GM19351 (cell line): Measurements from ENCODE around the gene NME2.

Experiments
- ATAC-seq: cut with Tn5 transposase; IDR thresholded peaks from one replicate; pipeline ENCODE4 v1.9.1; 2021; ENCODE audit warnings: mild to moderate bottlenecking, moderate library complexity; ENCODE audit not compliant: unreplicated experiment

Gene NME2

DNA sequence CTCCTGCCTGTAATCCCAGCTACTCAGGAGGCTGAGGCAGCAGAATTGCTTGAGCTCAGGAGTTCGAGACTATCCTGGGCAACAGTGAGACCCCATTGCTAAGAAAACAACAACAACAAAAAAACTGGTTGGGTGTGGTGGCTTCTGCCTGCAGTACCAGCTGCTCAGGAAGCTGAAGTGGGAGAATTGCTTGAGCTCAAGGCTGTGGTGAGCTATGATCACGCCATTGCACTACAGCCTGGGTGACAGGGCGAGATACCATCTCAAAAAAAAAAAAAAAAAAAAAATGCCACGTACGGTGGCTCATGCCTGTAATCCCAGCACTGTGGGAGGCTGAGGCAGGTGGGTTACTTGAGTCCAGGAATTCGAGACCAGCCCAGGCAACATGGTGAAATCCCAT lies 34.1 kb downstream of the NME2 start:
- no peak for ATAC-seq

DNA sequence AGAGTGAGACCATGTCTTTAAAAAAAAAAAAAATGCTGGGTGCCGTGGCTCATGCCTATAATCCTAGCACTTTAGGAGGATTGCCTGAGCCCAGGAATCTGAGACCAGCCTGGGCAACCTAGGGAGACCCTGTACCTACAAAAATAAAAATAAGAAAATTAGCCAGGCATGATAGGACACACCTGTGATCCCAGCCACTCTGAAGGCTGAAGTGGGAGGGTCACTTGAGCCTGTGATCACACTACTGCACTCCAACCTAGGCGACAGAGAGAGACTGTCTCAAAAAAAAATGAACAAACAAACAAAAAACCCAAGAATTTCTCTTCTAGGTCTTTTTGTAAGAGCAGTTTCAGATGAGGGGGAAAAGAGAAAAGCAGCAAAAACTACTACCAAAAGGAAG lies 34.6 kb downstream of the NME2 start:
- ATAC-seq, result no peak

DNA sequence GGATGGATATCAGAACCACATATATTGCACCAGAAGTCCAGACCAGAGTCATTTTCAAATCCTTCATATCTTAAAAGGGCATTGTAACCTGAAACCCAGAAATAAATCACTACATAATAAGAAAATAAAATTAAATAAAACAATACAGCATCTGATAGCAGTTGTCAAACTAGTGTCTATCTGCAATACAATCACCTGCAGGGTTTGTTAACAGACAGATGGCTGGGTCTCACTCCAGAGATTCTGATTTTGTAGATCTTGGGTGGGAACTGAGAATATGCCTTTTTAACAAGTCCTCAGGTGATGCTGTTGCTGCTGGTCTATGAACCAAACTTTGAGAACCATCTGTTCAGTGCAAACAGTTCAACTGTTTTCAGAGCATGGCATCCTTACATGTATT lies 37.6 kb downstream of the NME2 start:
- no peak for ATAC-seq

DNA sequence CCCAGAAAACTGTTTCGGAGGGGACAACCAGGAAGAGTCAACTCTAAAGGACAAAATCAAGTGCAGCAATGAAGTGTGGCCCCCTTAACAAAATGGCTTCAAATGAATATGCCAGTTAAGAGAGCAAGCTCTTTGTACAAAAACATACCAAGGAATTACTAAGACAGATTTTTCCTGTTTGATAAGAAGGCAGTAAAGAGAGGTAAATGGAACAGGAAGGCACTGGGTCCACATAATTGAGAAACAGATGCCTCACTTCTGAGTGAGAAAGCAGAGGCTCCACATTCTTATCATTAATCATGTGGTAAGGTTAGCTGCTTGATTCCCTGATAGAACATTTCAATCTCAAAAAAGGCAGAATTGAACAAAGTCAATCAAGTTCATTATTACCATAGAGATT lies 48.7 kb downstream of the NME2 start:
- no peak for ATAC-seq

DNA sequence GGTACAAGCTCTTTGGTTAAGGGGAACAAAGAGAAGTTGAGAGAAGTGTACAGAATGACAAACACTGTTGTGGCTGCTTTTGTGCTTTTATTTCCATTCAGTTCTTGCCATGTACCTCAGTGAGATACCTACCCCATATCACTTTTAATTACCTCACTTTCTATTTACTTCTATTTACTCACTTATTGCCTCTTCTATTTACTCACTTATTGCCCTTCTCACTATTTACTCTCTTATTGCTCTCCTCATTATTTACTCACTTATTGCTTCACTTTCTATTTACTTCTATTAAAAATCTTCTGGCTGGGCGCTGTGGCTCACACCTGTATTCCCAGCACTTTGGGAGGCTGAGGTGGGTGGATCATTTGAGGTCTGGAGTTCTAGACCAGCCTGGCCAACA lies 51.7 kb downstream of the NME2 start:
- no peak for ATAC-seq

DNA sequence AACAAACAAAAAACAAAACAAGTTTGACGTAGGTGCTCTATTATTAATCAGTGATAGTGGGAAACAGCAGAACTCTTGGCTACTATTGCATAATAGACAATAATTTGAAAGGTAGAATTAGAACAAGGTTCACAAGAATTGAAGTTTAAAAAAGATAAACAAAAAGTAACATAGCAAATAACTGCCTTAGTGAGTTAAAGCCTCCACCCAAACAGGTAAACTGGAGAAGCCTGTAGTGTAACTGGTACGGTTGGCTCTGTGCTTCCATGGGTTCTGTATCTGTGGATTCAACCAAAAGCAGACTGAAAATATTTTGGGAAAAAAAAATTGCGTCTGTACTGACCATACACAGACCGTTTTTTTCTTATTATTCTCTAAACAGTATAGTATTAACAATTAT lies 55.1 kb downstream of the NME2 start:
- ATAC-seq, result no peak
